Activated B cell treated with CpG ODN at 0.5 μM for 24 hours (primary cell): Measurements from ENCODE around the gene DCAF4. TPM values are rescaled to one million over a fixed set of nuclear protein-coding genes. Genes with fewer than 3 reads are reported as not detected.

ENCODE experiments used
- ATAC-seq: fragments of 200-7000 bp; cut with Tn5 transposase; one replicate; pipeline ENCODE4 v1.10.0; 2021; ENCODE audit warnings: low read depth, mild to moderate bottlenecking, moderate library complexity
- CTCF ChIA-PET: fragments of 350-600 bp; sonication (Branson Sonifier 250); formaldehyde crosslinking; loops from one replicate; lab custom pipeline; 2021; ENCODE audit warnings: antibody characterized with exemption; lab: Charles Lee
- POLR2A ChIA-PET: fragments of 350-600 bp; sonication (Branson Sonifier 250); formaldehyde crosslinking; loops from one replicate; lab custom pipeline; 2021; ENCODE audit warnings: antibody characterized with exemption; lab: Charles Lee
- DNase-seq: peaks from one replicate; pipeline ENCODE4 v3.0.0; 2022
- H3K27ac Mint-ChIP-seq: one replicate; pipeline ENCODE4 v1.8.0; 2020; ENCODE audit warnings: mixed read lengths
- H3K27me3 Mint-ChIP-seq: one replicate; pipeline ENCODE4 v1.8.0; 2021; ENCODE audit warnings: mixed read lengths
- H3K36me3 Mint-ChIP-seq: one replicate; pipeline ENCODE4 v1.8.0; 2021; ENCODE audit warnings: low read depth, mixed read lengths
- H3K4me1 Mint-ChIP-seq: one replicate; pipeline ENCODE4 v1.8.0; 2021; ENCODE audit warnings: mixed read lengths
- H3K4me3 Mint-ChIP-seq: one replicate; pipeline ENCODE4 v1.8.0; 2020; ENCODE audit warnings: mild to moderate bottlenecking, mixed read lengths
- H3K9me3 Mint-ChIP-seq: one replicate; pipeline ENCODE4 v1.8.0; 2020; ENCODE audit warnings: mixed read lengths
- intact Hi-C: fragments of 100-400 bp; cut with micrococcal nuclease; formaldehyde crosslinking; loops from one replicate; pipeline ENCODE4 v1.15.1; 2024
- total RNA-seq: library from RNA; stranded (reverse); gene quantifications from 2 replicates; pipeline ENCODE4 v1.2.3, GENCODE V29; 2022
- TF ChIP-seq, protein P1 (sequence below): fragments of 200-600 bp; IDR thresholded peaks from one replicate; pipeline ENCODE4 v1.8.0; 2022; ENCODE audit warnings: antibody characterized with exemption, mild to moderate bottlenecking

The DCAF4 gene
- total RNA-seq, 1 donor from 2014 or later = 38.7 TPM

DNA sequence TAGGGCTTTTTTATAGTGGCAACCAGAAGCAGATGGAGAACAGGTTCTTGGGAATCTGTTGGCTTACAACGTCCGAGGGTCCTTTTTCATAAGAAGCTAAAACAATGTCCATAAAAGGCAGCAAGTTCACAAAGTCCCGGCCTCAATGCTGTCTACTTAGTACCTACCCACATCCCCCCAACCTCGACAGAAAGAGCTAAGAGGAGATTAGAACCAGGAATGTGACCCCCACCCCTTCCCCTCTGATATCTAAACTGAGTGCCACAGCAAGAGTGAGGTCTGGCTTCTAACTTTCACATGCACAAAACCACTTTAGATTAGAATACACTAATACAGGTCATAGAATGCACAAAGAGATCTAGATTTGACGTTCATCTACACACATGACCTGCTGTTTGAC, 36.9 kb upstream of the DCAF4 start:
- no peak overlapping the region for H3K4me3 Mint-ChIP-seq
- peaks cover 17% of the 10 kb centered on the region for H3K36me3 Mint-ChIP-seq
- peaks cover 33% of the 10 kb centered on the region for H3K4me1 Mint-ChIP-seq
- TF ChIP-seq, protein P1, sequence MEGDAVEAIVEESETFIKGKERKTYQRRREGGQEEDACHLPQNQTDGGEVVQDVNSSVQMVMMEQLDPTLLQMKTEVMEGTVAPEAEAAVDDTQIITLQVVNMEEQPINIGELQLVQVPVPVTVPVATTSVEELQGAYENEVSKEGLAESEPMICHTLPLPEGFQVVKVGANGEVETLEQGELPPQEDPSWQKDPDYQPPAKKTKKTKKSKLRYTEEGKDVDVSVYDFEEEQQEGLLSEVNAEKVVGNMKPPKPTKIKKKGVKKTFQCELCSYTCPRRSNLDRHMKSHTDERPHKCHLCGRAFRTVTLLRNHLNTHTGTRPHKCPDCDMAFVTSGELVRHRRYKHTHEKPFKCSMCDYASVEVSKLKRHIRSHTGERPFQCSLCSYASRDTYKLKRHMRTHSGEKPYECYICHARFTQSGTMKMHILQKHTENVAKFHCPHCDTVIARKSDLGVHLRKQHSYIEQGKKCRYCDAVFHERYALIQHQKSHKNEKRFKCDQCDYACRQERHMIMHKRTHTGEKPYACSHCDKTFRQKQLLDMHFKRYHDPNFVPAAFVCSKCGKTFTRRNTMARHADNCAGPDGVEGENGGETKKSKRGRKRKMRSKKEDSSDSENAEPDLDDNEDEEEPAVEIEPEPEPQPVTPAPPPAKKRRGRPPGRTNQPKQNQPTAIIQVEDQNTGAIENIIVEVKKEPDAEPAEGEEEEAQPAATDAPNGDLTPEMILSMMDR = no peak
- H3K27me3 Mint-ChIP-seq = no peaks in the 10 kb centered on the region
- DNase-seq (no peak), ATAC-seq (no peak)
- intact Hi-C loops = no loop called here
- no peak overlapping the region for H3K27ac Mint-ChIP-seq
- H3K9me3 Mint-ChIP-seq = no peaks in the 10 kb centered on the region
- CTCF ChIA-PET = interaction anchor here (1.0 kb wide), 1 partner anchor 373 kb away, joined by 4 read pairs; no protein-coding TSS in a partner anchor
- POLR2A ChIA-PET = interaction anchor here (0.5 kb wide), 1 partner anchor 26 kb away, joined by 5 read pairs; no protein-coding TSS in a partner anchor

DNA sequence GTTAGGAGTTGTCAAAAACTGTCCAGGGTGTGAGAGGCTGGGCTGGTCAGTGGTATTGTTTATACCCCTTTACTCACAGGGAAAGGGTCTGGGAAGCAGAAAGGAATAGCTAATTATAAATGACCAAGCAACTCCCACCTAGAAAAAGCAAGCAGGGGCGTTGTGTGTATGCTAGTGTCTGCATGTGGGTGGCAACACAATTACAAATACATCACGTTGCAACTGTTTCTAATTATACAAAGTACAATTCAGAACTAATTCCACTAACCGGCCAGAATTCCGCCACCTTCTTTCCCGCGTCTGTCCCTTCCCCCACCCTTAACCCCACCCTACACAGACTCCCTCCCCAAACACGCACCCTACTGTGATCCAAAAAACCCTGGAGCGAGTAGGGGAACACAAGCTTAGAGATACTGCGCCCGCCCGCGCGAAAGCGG, 34.6 kb upstream of the DCAF4 start:
- no peaks in the 10 kb centered on the region for H3K9me3 Mint-ChIP-seq
- peaks cover 3% of the 10 kb centered on the region for H3K27me3 Mint-ChIP-seq
- DNase-seq = no peak
- H3K4me1 Mint-ChIP-seq = peaks cover 39% of the 10 kb centered on the region
- H3K27ac Mint-ChIP-seq = no peak overlapping the region
- ATAC-seq = no peak
- intact Hi-C loops = loop anchor here (5.0 to 10.0 kb wide), 3 partner anchors 137 to 299 kb away; no protein-coding TSS in a partner anchor
- H3K36me3 Mint-ChIP-seq = peaks cover 9% of the 10 kb centered on the region
- ChIA-PET CTCF (interaction anchor here (1.4 to 4.5 kb wide), 3 partner anchors 11 to 375 kb away, joined by 3 to 27 read pairs (median 4); no protein-coding TSS in a partner anchor), POLR2A (no interaction called here)
- TF ChIP-seq, protein P1 = no peak
- H3K4me3 Mint-ChIP-seq = peak overlapping the region; percentile 92

DNA sequence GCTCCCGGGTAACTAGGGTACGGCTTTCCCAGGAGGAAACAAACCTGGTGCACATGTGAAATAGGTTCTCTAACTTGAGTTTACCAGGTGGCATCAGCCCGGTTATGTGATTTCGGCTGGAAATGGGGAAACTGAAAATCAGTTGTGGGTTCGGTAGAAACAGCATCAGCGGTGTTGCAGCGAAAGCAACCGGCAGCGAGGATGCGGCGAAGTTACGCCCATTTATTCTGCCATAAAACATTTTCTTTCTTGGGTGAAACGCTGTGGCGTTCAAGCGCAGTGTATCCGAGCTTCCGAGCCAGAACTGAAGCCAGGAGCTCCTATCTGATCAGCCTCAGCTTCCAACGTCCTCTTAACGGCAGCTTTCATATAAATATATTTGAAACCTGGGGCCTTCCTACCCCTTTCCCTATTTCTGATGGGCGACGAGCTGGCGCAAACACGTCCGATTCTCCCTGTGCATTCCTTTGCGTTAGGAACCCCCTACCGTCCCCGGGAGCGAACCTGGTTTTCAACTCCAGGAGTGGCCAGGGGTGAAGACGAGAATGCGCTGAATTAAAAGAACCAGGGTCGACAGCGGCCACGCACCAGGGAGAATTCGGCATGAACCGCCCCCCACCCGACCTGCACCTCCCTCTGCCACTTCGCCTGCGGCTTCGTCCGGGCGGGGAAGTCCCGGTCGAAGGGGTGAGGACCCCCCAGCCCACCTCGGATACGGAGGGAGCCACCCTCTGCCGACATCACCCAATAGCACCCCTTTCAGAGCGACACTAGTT, 34.0 kb upstream of the DCAF4 start:
- Mint-ChIP-seq H3K36me3 (peaks cover 6% of the 10 kb centered on the region), H3K9me3 (no peaks in the 10 kb centered on the region), H3K4me3 (peak overlapping the region; percentile 92), H3K4me1 (peaks cover 39% of the 10 kb centered on the region), H3K27ac (peak overlapping the region; percentile 41), H3K27me3 (peaks cover 3% of the 10 kb centered on the region)
- ChIA-PET POLR2A (interaction anchor here (2.2 kb wide), 1 partner anchor 374 kb away, joined by 6 read pairs; no protein-coding TSS in a partner anchor), CTCF (interaction anchor here (1.4 to 4.5 kb wide), 2 partner anchors 13 to 376 kb away, joined by 4 to 27 read pairs; no protein-coding TSS in a partner anchor)
- intact Hi-C loops = loop anchor here (5.0 to 10.0 kb wide), 3 partner anchors 137 to 300 kb away; no protein-coding TSS in a partner anchor
- TF ChIP-seq, protein P1 = no peak
- DNase-seq = peak; percentile 26
- no peak for ATAC-seq

DNA sequence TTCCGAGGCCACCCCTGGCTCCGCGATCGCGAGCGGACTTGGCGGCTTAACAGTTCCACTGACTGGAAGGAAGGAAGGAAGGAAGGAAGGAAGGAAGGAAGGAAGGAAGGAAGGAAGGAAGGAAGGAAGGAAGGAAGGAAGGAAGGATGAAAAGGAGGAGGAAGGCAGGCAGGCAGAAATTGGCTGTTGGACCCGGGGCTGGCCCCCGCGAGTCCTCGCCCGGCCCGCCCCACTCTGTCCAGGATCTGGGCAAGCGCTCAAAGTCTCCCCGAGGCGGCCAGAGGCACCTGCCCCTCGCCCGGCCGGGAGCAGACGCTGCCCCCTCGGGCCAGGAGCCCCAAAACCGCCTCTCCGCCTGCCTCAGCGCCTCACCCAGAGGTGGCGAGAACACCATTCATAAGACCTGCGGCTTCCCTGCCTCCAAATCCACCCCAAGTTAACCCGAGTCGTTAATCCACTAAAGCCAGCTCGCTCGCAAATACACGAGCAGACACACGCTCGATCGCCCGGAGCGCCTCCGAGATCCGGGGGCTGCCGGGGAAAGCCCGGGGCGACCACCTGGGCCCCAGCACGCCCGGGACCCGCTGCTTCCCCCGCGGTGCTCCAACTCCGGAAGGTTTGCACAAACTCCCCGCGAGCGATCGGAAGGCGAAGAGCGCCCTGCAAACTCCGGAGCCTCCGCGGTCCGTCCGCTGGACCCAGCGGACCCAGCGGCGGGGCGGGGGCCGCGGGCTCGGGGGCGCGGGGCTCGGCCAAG, 33.2 kb upstream of the DCAF4 start:
- peak; percentile 11 for ATAC-seq
- H3K4me3 Mint-ChIP-seq = peak overlapping the region; percentile 92
- ChIA-PET POLR2A (interaction anchor here (1.4 to 2.2 kb wide), 4 partner anchors 34 to 375 kb away, joined by 4 to 18 read pairs (median 6); partner anchors contain the start of genes DCAF4, RBM25 and ZFYVE1), CTCF (interaction anchor here (1.0 to 4.5 kb wide), 4 partner anchors 12 to 377 kb away, joined by 3 to 27 read pairs (median 10); no protein-coding TSS in a partner anchor)
- H3K9me3 Mint-ChIP-seq = no peaks in the 10 kb centered on the region
- peaks cover 39% of the 10 kb centered on the region for H3K4me1 Mint-ChIP-seq
- peaks cover 6% of the 10 kb centered on the region for H3K36me3 Mint-ChIP-seq
- intact Hi-C loops = loop anchor here (5.0 to 10.0 kb wide), 3 partner anchors 138 to 301 kb away; no protein-coding TSS in a partner anchor
- TF ChIP-seq, protein P1 = no peak
- DNase-seq = peak; percentile 42
- peak overlapping the region; percentile 41 for H3K27ac Mint-ChIP-seq
- H3K27me3 Mint-ChIP-seq = peaks cover 3% of the 10 kb centered on the region
